ENCODE data around the gene HIP1R. TPM values are rescaled to one million over a fixed set of nuclear protein-coding genes. Genes with fewer than 3 reads are reported as not detected.

HIP1R gene
- polyA plus RNA-seq, 1 of the 3 experiments (the other 2 are of a cell fraction), result 20.6 TPM

DNA sequence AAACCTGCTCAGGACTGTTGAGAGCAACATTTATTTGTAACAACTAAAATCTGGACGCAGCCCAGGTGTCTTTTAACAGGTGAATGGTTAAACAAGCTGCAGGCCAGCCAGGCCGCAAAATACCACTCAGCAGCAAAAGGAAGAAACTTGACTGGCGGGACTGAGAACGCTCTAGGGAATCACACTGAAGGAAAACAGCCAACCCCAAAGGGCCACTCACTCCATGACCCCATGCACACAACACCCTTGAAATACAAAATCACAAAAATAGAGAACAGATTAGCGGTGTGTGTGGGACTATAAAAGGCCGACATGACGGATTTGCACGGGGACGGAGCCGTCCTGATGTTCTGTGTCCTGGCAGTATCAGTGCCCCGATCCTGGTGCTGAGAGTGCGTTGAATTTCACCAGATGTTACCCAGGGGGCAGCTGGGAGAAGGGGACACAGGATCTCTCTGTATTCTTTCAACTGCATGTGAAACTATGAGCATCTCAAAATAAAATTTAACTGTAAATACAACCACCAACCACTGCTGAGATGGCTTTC, 37.6 kb downstream of the HIP1R start (continued):
- TF ChIP-seq, protein P1, sequence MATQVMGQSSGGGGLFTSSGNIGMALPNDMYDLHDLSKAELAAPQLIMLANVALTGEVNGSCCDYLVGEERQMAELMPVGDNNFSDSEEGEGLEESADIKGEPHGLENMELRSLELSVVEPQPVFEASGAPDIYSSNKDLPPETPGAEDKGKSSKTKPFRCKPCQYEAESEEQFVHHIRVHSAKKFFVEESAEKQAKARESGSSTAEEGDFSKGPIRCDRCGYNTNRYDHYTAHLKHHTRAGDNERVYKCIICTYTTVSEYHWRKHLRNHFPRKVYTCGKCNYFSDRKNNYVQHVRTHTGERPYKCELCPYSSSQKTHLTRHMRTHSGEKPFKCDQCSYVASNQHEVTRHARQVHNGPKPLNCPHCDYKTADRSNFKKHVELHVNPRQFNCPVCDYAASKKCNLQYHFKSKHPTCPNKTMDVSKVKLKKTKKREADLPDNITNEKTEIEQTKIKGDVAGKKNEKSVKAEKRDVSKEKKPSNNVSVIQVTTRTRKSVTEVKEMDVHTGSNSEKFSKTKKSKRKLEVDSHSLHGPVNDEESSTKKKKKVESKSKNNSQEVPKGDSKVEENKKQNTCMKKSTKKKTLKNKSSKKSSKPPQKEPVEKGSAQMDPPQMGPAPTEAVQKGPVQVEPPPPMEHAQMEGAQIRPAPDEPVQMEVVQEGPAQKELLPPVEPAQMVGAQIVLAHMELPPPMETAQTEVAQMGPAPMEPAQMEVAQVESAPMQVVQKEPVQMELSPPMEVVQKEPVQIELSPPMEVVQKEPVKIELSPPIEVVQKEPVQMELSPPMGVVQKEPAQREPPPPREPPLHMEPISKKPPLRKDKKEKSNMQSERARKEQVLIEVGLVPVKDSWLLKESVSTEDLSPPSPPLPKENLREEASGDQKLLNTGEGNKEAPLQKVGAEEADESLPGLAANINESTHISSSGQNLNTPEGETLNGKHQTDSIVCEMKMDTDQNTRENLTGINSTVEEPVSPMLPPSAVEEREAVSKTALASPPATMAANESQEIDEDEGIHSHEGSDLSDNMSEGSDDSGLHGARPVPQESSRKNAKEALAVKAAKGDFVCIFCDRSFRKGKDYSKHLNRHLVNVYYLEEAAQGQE (IDR thresholded peaks at IDR 0.05; ENCODE audit: low read depth, low read length), result no peak
- TF ChIP-seq GABPA (IDR thresholded peaks at IDR 0.05; ENCODE audit: low read depth) (no peak), YY1 (IDR thresholded peaks at IDR 0.05; ENCODE audit: low read depth) (no peak), NFIC (IDR thresholded peaks at IDR 0.05; ENCODE audit: borderline replicate concordance) (no peak)

DNA sequence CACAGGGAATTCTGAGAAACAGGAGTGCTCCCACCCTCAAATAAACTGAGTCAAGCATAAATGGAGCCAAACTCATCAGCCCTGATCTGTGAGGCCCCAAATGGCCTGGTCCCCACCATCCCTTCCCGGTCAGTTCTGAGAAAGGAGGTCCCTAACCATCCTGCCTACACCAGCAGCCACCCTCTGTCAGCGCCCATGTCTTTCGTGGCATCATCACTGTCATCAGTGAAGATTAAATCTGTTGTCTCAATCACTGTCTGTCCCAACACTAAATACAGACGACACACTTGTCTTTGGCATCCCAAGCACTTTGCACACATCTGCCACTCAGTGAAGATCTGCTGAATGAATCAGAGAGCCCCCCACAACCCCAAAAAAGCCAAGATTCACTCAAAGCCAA, 38.3 kb downstream of the HIP1R start:
- WGBS (ENCODE audit: low lambda C conversion rate), result 85% methylated on average over 4 of the region's 4 CpGs
- H3K4me3 ChIP-seq (ENCODE audit: low read depth in 2 of 2, low read length in 1 of 2), result no peak overlapping the region
- no peaks in the 10 kb centered on the region for H3K9me3 ChIP-seq
- H3K4me2 ChIP-seq, result no peak overlapping the region
- H3K27me3 ChIP-seq (ENCODE audit: insufficient read depth), result no peaks in the 10 kb centered on the region
- peaks cover 72% of the 10 kb centered on the region for H3K79me2 ChIP-seq (ENCODE audit: insufficient read depth)
- no peaks in the 10 kb centered on the region for H3K9me2 ChIP-seq
- peak overlapping the region in 1 of 2 experiments; percentile 92; a peak in 2 of 4 replicates for H3K27ac ChIP-seq (ENCODE audit: low read depth in 2 of 2, low read length in 1 of 2)
- CTCF ChIA-PET, result interaction anchor here (1.1 to 4.0 kb wide), 5 partner anchors 8 to 80 kb away, joined by 4 to 50 read pairs (median 7); no protein-coding TSS in a partner anchor
- POLR2A ChIA-PET, result no interaction called here
- peaks cover 8 to 13% of the 10 kb centered on the region in 2 experiments for H3K36me3 ChIP-seq (replicated peaks in 1 of 2; ENCODE audit: control insufficient read depth in 1 of 2, insufficient read depth in 2 of 2, low read length in 1 of 2)
- H4K20me1 ChIP-seq (ENCODE audit: insufficient read depth), result peaks cover 12% of the 10 kb centered on the region; the same call in 1 of the 2 replicates
- peaks cover 5% of the 10 kb centered on the region for H3F3A ChIP-seq (replicated peaks; ENCODE audit: insufficient read depth)
- no peak overlapping the region for H2AFZ ChIP-seq (ENCODE audit: low read depth)
- H3K9ac ChIP-seq, result no peak overlapping the region
- no peak for DNase-seq
- peaks cover 20 to 39% of the 10 kb centered on the region in 2 experiments; a peak in 3 of 4 replicates for H3K4me1 ChIP-seq (ENCODE audit: control insufficient read depth in 1 of 2, insufficient read depth in 2 of 2, low read depth in 1 of 2, low read length in 1 of 2)
- TF ChIP-seq, protein P2, sequence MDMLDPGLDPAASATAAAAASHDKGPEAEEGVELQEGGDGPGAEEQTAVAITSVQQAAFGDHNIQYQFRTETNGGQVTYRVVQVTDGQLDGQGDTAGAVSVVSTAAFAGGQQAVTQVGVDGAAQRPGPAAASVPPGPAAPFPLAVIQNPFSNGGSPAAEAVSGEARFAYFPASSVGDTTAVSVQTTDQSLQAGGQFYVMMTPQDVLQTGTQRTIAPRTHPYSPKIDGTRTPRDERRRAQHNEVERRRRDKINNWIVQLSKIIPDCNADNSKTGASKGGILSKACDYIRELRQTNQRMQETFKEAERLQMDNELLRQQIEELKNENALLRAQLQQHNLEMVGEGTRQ (IDR thresholded peaks at IDR 0.05; ENCODE audit: borderline replicate concordance, low read depth, low read length), result no peak
- TF ChIP-seq, protein P3, sequence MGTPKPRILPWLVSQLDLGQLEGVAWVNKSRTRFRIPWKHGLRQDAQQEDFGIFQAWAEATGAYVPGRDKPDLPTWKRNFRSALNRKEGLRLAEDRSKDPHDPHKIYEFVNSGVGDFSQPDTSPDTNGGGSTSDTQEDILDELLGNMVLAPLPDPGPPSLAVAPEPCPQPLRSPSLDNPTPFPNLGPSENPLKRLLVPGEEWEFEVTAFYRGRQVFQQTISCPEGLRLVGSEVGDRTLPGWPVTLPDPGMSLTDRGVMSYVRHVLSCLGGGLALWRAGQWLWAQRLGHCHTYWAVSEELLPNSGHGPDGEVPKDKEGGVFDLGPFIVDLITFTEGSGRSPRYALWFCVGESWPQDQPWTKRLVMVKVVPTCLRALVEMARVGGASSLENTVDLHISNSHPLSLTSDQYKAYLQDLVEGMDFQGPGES (IDR thresholded peaks at IDR 0.05; ENCODE audit: low read depth, low read length), result no peak
- TF ChIP-seq, protein P4, sequence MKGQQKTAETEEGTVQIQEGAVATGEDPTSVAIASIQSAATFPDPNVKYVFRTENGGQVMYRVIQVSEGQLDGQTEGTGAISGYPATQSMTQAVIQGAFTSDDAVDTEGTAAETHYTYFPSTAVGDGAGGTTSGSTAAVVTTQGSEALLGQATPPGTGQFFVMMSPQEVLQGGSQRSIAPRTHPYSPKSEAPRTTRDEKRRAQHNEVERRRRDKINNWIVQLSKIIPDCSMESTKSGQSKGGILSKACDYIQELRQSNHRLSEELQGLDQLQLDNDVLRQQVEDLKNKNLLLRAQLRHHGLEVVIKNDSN (IDR thresholded peaks at IDR 0.05; ENCODE audit: borderline replicate concordance, low read depth), result no peak
- TF ChIP-seq EZH2phosphoT487 (IDR thresholded peaks at IDR 0.05; ENCODE audit: borderline replicate concordance, low read depth), result no peak
- no peak for TF ChIP-seq TAF1 (IDR thresholded peaks at IDR 0.05; ENCODE audit: borderline replicate concordance, low read depth, low read length)
- TF ChIP-seq, protein P1 (IDR thresholded peaks at IDR 0.05; ENCODE audit: low read depth, low read length), result no peak
- no peak for TF ChIP-seq FOXM1 (IDR thresholded peaks at IDR 0.05; ENCODE audit: low read depth)
- TF ChIP-seq, protein P5, sequence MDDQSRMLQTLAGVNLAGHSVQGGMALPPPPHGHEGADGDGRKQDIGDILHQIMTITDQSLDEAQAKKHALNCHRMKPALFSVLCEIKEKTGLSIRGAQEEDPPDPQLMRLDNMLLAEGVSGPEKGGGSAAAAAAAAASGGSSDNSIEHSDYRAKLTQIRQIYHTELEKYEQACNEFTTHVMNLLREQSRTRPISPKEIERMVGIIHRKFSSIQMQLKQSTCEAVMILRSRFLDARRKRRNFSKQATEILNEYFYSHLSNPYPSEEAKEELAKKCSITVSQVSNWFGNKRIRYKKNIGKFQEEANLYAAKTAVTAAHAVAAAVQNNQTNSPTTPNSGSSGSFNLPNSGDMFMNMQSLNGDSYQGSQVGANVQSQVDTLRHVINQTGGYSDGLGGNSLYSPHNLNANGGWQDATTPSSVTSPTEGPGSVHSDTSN (IDR thresholded peaks at IDR 0.05), result no peak
- TF ChIP-seq MEF2A (IDR thresholded peaks at IDR 0.05; ENCODE audit: borderline replicate concordance, low read depth), result no peak
- no peak for TF ChIP-seq NFIC (IDR thresholded peaks at IDR 0.05; ENCODE audit: borderline replicate concordance)
- TF ChIP-seq GATA2 (CRISPR knock-in tag; IDR thresholded peaks at IDR 0.05), result no peak
- TF ChIP-seq NRF1 (IDR thresholded peaks at IDR 0.05; ENCODE audit: low read depth, low read length), result no peak
- no peak for TF ChIP-seq CHD2 (IDR thresholded peaks at IDR 0.05; ENCODE audit: low read length, partially characterized antibody)
- no peak for TF ChIP-seq JUND (IDR thresholded peaks at IDR 0.05)
- TF ChIP-seq MXI1 (IDR thresholded peaks at IDR 0.05; ENCODE audit: low read depth, low read length), result no peak
